HFF-Myc (cell line): ENCODE measurements around the gene TEKT2.

Source experiments
- DNase-seq: peaks from one replicate; pipeline ENCODE4 v3.0.0-alpha.2; 2011; ENCODE audit warnings: low read depth; ENCODE audit errors: extremely low read depth
- H3K4me3 ChIP-seq: replicated peaks from 2 replicates; pipeline ENCODE4 v1.5.1; 2011; ENCODE audit warnings: low read depth, mild to moderate bottlenecking, control low read depth, low read length
- CTCF ChIP-seq: IDR thresholded peaks from 2 replicates; pipeline ENCODE4 v1.5.1; 2012; ENCODE audit warnings: mild to moderate bottlenecking, low read depth, low read length, control low read depth; ENCODE audit errors: missing control alignments

The TEKT2 gene

GRCh38 chr1:36055706-36056105 lies 28.2 kb upstream of the TEKT2 start:
- no peak overlapping the region for H3K4me3 ChIP-seq
- no peak for TF ChIP-seq CTCF
- no peak for DNase-seq

- TF ChIP-seq CTCF, result no peak
- H3K4me3 ChIP-seq, result no peak overlapping the region
- DNase-seq, result no peak
Measured at GRCh38 chr1:36062315-36062714, 21.6 kb upstream of the TEKT2 start.

GRCh38 chr1:36067871-36068270 lies 16.0 kb upstream of the TEKT2 start:
- no peak for TF ChIP-seq CTCF
- H3K4me3 ChIP-seq, result no peak overlapping the region
- no peak for DNase-seq

GRCh38 chr1:36068866-36069265 lies 15.0 kb upstream of the TEKT2 start:
- TF ChIP-seq CTCF, result no peak
- H3K4me3 ChIP-seq, result no peak overlapping the region
- DNase-seq, result no peak

GRCh38 chr1:36070349-36070748 lies 13.5 kb upstream of the TEKT2 start:
- H3K4me3 ChIP-seq, result no peak overlapping the region
- no peak for DNase-seq
- TF ChIP-seq CTCF, result no peak

- no peak for TF ChIP-seq CTCF
- no peak for DNase-seq
- H3K4me3 ChIP-seq, result no peak overlapping the region
Measured at GRCh38 chr1:36076979-36077573, 6.8 kb upstream of the TEKT2 start.

GRCh38 chr1:36080236-36080635 lies 3.7 kb upstream of the TEKT2 start:
- no peak for DNase-seq
- no peak for TF ChIP-seq CTCF

More at GRCh38 chr1:36080236-36080635, 3.7 kb upstream of the TEKT2 start:
- no peak overlapping the region for H3K4me3 ChIP-seq
